HEK293 (cell line): ENCODE results near the gene SLC25A1.

ENCODE experiments used
- CTCF ChIA-PET: fragments of 350-600 bp; formaldehyde crosslinking; extraction: SDS; loops from one replicate; lab custom pipeline; 2021; ENCODE audit warnings: antibody characterized with exemption; lab: Yijun Ruan, JAX
- POLR2A ChIA-PET: fragments of 300-600 bp; formaldehyde crosslinking; extraction: SDS; loops from one replicate; lab custom pipeline; 2020; ENCODE audit warnings: antibody characterized with exemption, inconsistent platforms; lab: Yijun Ruan, JAX
- H3K27ac ChIP-seq: fragments of 200-500 bp; sonication (Bioruptor generic); 2 replicates; pipeline ENCODE4 v1.5.1; 2014; ENCODE audit warnings: low read depth, low read length, control low read depth, inconsistent platforms; ENCODE audit errors: extremely low read depth
- H3K36me3 ChIP-seq, 2 experiments: fragments of 200-500 bp in 1 of 2; sonication (Bioruptor generic) in 1 of 2; 1 replicate in 1 of 2; 2 replicates in 1 of 2; pipeline ENCODE4 v1.5.1; 2014 to 2017; ENCODE audit warnings: inconsistent platforms in 2 of 2, low read length in 2 of 2; ENCODE audit not compliant: control insufficient read depth in 2 of 2, insufficient read depth in 1 of 2
- H3K4me1 ChIP-seq: fragments of 200-500 bp; sonication (Bioruptor generic); 2 replicates; pipeline ENCODE4 v1.5.1; 2014; ENCODE audit warnings: mild to moderate bottlenecking, low read length, inconsistent platforms; ENCODE audit not compliant: control insufficient read depth, insufficient read depth
- H3K4me3 ChIP-seq: 2 replicates; pipeline ENCODE4 v1.5.1; 2011; ENCODE audit warnings: low read depth, mild to moderate bottlenecking, control low read depth, low read length, moderate library complexity
- H3K9me3 ChIP-seq: fragments of 200-500 bp; sonication (Bioruptor generic); 2 replicates; pipeline ENCODE4 v1.5.1; 2014; ENCODE audit warnings: low read depth, low read length, inconsistent platforms; ENCODE audit not compliant: control insufficient read depth, insufficient read depth
- BCL11A ChIP-seq: fragments of 450-650 bp; formaldehyde crosslinking; IDR thresholded peaks from 2 replicates; pipeline ENCODE4 v1.5.1; 2016; ENCODE audit warnings: low read depth, missing biosample characterization, missing genetic modification characterization
- FEZF1 ChIP-seq: fragments of 450-650 bp; formaldehyde crosslinking; IDR thresholded peaks from 2 replicates; pipeline ENCODE4 v1.5.1; 2016; ENCODE audit warnings: missing biosample characterization, missing genetic modification characterization
- GLIS1 ChIP-seq: fragments of 450-650 bp; formaldehyde crosslinking; IDR thresholded peaks from 2 replicates; pipeline ENCODE4 v1.5.1; 2016; ENCODE audit warnings: missing biosample characterization, missing genetic modification characterization
- GLIS2 ChIP-seq: fragments of 450-650 bp; formaldehyde crosslinking; IDR thresholded peaks from 2 replicates; pipeline ENCODE4 v1.5.1; 2016; ENCODE audit warnings: missing biosample characterization, missing genetic modification characterization
- KLF10 ChIP-seq: fragments of 450-650 bp; IDR thresholded peaks from 2 replicates; pipeline ENCODE4 v1.5.1; 2018; ENCODE audit warnings: missing biosample characterization, mild to moderate bottlenecking, missing genetic modification characterization
- MEIS1 ChIP-seq: sonication (generic); formaldehyde crosslinking; IDR thresholded peaks from 2 replicates; pipeline ENCODE4 v1.8.1; 2022; ENCODE audit warnings: missing genetic modification reagents, mild to moderate bottlenecking, borderline replicate concordance
- SCRT1 ChIP-seq: fragments of 450-650 bp; formaldehyde crosslinking; IDR thresholded peaks from 2 replicates; pipeline ENCODE4 v1.5.1; 2016; ENCODE audit warnings: missing biosample characterization, missing genetic modification characterization, borderline replicate concordance
- ZNF16 ChIP-seq: fragments of 450-650 bp; formaldehyde crosslinking; IDR thresholded peaks from 2 replicates; pipeline ENCODE4 v1.5.1; 2016; ENCODE audit warnings: low read depth, missing biosample characterization, missing genetic modification characterization
- ZNF174 ChIP-seq: fragments of 450-650 bp; formaldehyde crosslinking; IDR thresholded peaks from 2 replicates; pipeline ENCODE4 v1.5.0; 2017; ENCODE audit warnings: missing biosample characterization, mild to moderate bottlenecking, missing genetic modification characterization
- ZNF2 ChIP-seq: fragments of 450-650 bp; formaldehyde crosslinking; IDR thresholded peaks from 2 replicates; pipeline ENCODE4 v1.5.1; 2016; ENCODE audit warnings: missing biosample characterization, missing genetic modification characterization
- ZNF23 ChIP-seq: fragments of 450-650 bp; formaldehyde crosslinking; IDR thresholded peaks from 2 replicates; pipeline ENCODE4 v1.5.1; 2016; ENCODE audit warnings: missing biosample characterization, missing genetic modification characterization, borderline replicate concordance
- ZNF292 ChIP-seq: fragments of 450-650 bp; formaldehyde crosslinking; IDR thresholded peaks from 2 replicates; pipeline ENCODE4 v1.5.1; 2016; ENCODE audit warnings: low read depth, missing biosample characterization, missing genetic modification characterization, borderline replicate concordance
- ZNF37A ChIP-seq: fragments of 450-650 bp; IDR thresholded peaks from 2 replicates; pipeline ENCODE4 v1.5.1; 2018; ENCODE audit warnings: missing biosample characterization, missing genetic modification characterization
- ZNF423 ChIP-seq: fragments of 450-650 bp; formaldehyde crosslinking; IDR thresholded peaks from 2 replicates; pipeline ENCODE4 v1.5.1; 2016; ENCODE audit warnings: missing biosample characterization, missing genetic modification characterization
- ZNF548 ChIP-seq: fragments of 450-650 bp; formaldehyde crosslinking; IDR thresholded peaks from 2 replicates; pipeline ENCODE4 v1.5.1; 2016; ENCODE audit warnings: missing biosample characterization, missing genetic modification characterization
- ZNF600 ChIP-seq: fragments of 450-650 bp; formaldehyde crosslinking; IDR thresholded peaks from 2 replicates; pipeline ENCODE4 v1.5.1; 2016; ENCODE audit warnings: missing biosample characterization, missing genetic modification characterization
- ZNF629 ChIP-seq: fragments of 450-650 bp; formaldehyde crosslinking; IDR thresholded peaks from 2 replicates; pipeline ENCODE4 v1.5.1; 2017; ENCODE audit warnings: missing biosample characterization, missing genetic modification characterization
- ZNF654 ChIP-seq: fragments of 450-650 bp; formaldehyde crosslinking; IDR thresholded peaks from 2 replicates; pipeline ENCODE4 v1.5.1; 2016; ENCODE audit warnings: low read depth, missing biosample characterization, missing genetic modification characterization
- ZNF837 ChIP-seq: fragments of 450-650 bp; formaldehyde crosslinking; IDR thresholded peaks from 2 replicates; pipeline ENCODE4 v1.5.1; 2016; ENCODE audit warnings: missing biosample characterization, missing genetic modification characterization
- ZSCAN16 ChIP-seq: fragments of 450-650 bp; formaldehyde crosslinking; IDR thresholded peaks from 2 replicates; pipeline ENCODE4 v1.5.1; 2016; ENCODE audit warnings: missing biosample characterization, missing genetic modification characterization
- ZSCAN30 ChIP-seq: fragments of 450-650 bp; IDR thresholded peaks from 2 replicates; pipeline ENCODE4 v1.5.1; 2018; ENCODE audit warnings: missing biosample characterization, mild to moderate bottlenecking, missing genetic modification characterization, moderate library complexity
- TF ChIP-seq, protein P1 (sequence below): fragments of 450-650 bp; formaldehyde crosslinking; IDR thresholded peaks from 2 replicates; pipeline ENCODE4 v1.5.1; 2016; ENCODE audit warnings: missing biosample characterization, missing genetic modification characterization
- TF ChIP-seq, protein P2 (sequence below): fragments of 450-650 bp; IDR thresholded peaks from 2 replicates; pipeline ENCODE4 v1.5.1; 2018; ENCODE audit warnings: missing biosample characterization, mild to moderate bottlenecking, missing genetic modification characterization
- TF ChIP-seq, protein P3 (sequence below): sonication (generic); formaldehyde crosslinking; IDR thresholded peaks from 2 replicates; pipeline ENCODE4 v1.8.1; 2022; ENCODE audit warnings: mild to moderate bottlenecking, moderate library complexity, missing genetic modification reagents
- TF ChIP-seq, protein P4 (sequence below): fragments of 450-650 bp; formaldehyde crosslinking; IDR thresholded peaks from 2 replicates; pipeline ENCODE4 v1.5.1; 2016; ENCODE audit warnings: missing biosample characterization, missing genetic modification characterization
- TF ChIP-seq, protein P5 (sequence below): fragments of 450-650 bp; formaldehyde crosslinking; IDR thresholded peaks from 2 replicates; pipeline ENCODE4 v1.5.1; 2016; ENCODE audit warnings: missing biosample characterization, missing genetic modification characterization

Gene SLC25A1

DNA sequence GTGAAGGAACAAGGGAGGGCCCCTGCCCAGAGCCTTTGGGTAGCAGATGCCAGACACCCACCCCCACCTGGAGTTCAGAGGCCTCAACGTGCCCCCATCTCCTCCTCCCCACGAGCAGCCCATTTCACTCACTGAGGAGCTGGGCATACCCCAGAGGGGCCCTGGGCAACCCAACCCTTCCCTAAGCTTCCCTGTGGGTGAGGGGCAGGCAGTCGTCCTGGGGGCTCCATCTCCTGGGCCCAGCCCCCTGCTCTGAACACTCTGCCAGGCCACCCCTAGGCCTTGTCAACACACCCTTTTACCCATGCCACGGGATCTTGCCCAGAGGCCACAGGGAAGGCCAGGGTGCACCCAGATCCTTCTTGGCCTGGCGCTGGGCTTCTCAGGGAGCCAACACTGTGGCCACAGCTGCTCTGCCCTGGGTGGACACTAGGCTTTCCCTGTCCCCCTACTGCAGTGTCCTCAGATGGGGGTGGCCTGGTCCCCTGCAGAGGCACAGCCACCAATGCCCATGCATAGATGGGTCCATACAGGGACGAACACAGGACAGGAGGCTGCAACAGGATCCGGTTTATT lies 3.4 kb downstream of the SLC25A1 start (continued):
- TF ChIP-seq, protein P1, sequence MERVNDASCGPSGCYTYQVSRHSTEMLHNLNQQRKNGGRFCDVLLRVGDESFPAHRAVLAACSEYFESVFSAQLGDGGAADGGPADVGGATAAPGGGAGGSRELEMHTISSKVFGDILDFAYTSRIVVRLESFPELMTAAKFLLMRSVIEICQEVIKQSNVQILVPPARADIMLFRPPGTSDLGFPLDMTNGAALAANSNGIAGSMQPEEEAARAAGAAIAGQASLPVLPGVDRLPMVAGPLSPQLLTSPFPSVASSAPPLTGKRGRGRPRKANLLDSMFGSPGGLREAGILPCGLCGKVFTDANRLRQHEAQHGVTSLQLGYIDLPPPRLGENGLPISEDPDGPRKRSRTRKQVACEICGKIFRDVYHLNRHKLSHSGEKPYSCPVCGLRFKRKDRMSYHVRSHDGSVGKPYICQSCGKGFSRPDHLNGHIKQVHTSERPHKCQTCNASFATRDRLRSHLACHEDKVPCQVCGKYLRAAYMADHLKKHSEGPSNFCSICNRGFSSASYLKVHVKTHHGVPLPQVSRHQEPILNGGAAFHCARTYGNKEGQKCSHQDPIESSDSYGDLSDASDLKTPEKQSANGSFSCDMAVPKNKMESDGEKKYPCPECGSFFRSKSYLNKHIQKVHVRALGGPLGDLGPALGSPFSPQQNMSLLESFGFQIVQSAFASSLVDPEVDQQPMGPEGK, result 0 out of 2 replicates have a peak, but pooled peaks have one; percentile 50
- TF ChIP-seq ZNF837 (tag by site-specific recombination) (no peak), ZNF23 (tag by site-specific recombination) (no peak), GLIS2 (tag by site-specific recombination) (0 out of 2 replicates have a peak, but pooled peaks have one; percentile 5), MEIS1 (CRISPR knock-in tag) (no peak), ZNF16 (tag by site-specific recombination) (no peak), SCRT1 (no peak), ZSCAN16 (tag by site-specific recombination) (no peak), KLF10 (tag by site-specific recombination) (peak; percentile 7; the same call in 1 of the 2 replicates), ZNF37A (no peak), ZNF548 (tag by site-specific recombination) (no peak), BCL11A (tag by site-specific recombination) (no peak)
- TF ChIP-seq, protein P2, sequence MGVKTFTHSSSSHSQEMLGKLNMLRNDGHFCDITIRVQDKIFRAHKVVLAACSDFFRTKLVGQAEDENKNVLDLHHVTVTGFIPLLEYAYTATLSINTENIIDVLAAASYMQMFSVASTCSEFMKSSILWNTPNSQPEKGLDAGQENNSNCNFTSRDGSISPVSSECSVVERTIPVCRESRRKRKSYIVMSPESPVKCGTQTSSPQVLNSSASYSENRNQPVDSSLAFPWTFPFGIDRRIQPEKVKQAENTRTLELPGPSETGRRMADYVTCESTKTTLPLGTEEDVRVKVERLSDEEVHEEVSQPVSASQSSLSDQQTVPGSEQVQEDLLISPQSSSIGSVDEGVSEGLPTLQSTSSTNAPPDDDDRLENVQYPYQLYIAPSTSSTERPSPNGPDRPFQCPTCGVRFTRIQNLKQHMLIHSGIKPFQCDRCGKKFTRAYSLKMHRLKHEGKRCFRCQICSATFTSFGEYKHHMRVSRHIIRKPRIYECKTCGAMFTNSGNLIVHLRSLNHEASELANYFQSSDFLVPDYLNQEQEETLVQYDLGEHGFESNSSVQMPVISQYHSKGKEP, result no peak
- TF ChIP-seq, protein P3, sequence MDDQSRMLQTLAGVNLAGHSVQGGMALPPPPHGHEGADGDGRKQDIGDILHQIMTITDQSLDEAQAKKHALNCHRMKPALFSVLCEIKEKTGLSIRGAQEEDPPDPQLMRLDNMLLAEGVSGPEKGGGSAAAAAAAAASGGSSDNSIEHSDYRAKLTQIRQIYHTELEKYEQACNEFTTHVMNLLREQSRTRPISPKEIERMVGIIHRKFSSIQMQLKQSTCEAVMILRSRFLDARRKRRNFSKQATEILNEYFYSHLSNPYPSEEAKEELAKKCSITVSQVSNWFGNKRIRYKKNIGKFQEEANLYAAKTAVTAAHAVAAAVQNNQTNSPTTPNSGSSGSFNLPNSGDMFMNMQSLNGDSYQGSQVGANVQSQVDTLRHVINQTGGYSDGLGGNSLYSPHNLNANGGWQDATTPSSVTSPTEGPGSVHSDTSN, result peak; percentile 45; the same call in 1 of the 2 replicates

DNA sequence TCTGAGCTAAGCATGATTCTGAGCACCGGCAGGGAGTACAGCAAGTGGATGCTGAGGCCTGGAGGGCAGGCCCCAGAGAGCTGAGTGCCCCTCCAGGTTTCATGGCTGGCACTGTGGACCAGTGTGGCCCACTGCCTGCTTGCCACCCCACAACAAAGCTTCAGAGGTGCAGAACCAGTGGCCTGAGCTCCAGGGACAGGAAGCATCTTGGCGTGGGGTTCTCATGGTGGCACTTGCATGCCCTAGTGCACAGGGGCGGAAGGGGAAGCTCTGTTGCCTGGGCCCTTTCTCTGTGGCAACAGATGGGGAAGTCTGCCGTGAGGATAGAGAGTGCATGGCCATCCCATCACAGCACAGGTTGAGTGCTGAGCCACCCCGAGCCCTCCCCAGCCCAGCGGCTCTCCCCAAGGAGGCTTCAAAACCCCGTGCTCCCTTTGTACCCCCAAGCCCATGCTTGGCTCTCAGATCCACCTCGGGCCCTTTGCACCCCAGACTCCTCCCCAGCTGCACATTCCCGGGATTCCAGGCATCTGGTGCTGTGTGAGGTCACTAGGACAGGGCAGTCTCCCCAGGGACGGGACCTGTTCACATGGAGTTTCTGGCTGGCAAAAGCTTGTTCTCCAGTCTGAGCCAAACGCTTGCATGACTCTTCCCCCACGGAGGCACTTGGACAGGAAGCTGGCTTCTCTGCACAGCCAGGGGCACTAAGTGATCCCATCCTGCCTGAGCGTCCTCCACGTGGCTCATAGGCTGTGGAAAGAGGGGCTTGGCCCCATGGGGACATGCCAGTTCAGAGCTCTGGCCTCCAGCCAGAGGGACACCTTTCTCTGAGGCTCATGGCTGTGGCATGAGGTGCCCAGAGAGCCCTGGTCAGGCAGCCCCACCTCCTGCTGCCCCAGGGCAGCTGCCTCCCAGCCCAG lies 4.2 kb downstream of the SLC25A1 start:
- ChIA-PET CTCF (interaction anchor here (0.6 to 1.3 kb wide), 3 partner anchors 29 to 216 kb away, joined by 4 to 5 read pairs (median 5); partner anchors contain the start of gene ESS2), POLR2A (interaction anchor here (0.6 to 2.3 kb wide), 10 partner anchors 11 to 379 kb away, joined by 3 to 20 read pairs (median 4); partner anchors contain the start of genes CDC45, CLTCL1, ESS2 and HIRA)
- Histone ChIP-seq H3K4me3 (no peak overlapping the region), H3K4me1 (no peaks in the 10 kb centered on the region; the same call in 1 of the 2 replicates), H3K36me3 (peaks cover 0 to 46% of the 10 kb centered on the region in 2 experiments; a peak in 1 of 3 replicates), H3K9me3 (no peaks in the 10 kb centered on the region), H3K27ac (peak overlapping the region; percentile 19; the same call in 1 of the 2 replicates)
- no peak for TF ChIP-seq ZNF654
- TF ChIP-seq ZNF23 (tag by site-specific recombination), result no peak
- 0 out of 2 replicates have a peak, but pooled peaks have one; percentile 13 for TF ChIP-seq FEZF1
- TF ChIP-seq GLIS1 (tag by site-specific recombination), result peak; percentile 76
- TF ChIP-seq ZNF174 (tag by site-specific recombination), result no peak
- no peak for TF ChIP-seq ZNF600 (tag by site-specific recombination)
- TF ChIP-seq ZNF423, result no peak
- TF ChIP-seq ZNF292, result no peak
- TF ChIP-seq, protein P4, sequence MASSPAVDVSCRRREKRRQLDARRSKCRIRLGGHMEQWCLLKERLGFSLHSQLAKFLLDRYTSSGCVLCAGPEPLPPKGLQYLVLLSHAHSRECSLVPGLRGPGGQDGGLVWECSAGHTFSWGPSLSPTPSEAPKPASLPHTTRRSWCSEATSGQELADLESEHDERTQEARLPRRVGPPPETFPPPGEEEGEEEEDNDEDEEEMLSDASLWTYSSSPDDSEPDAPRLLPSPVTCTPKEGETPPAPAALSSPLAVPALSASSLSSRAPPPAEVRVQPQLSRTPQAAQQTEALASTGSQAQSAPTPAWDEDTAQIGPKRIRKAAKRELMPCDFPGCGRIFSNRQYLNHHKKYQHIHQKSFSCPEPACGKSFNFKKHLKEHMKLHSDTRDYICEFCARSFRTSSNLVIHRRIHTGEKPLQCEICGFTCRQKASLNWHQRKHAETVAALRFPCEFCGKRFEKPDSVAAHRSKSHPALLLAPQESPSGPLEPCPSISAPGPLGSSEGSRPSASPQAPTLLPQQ (tag by site-specific recombination), result 0 out of 2 replicates have a peak, but pooled peaks have one; percentile 15
- TF ChIP-seq ZSCAN30 (tag by site-specific recombination), result peak; percentile 9; the same call in 1 of the 2 replicates
- TF ChIP-seq, protein P5, sequence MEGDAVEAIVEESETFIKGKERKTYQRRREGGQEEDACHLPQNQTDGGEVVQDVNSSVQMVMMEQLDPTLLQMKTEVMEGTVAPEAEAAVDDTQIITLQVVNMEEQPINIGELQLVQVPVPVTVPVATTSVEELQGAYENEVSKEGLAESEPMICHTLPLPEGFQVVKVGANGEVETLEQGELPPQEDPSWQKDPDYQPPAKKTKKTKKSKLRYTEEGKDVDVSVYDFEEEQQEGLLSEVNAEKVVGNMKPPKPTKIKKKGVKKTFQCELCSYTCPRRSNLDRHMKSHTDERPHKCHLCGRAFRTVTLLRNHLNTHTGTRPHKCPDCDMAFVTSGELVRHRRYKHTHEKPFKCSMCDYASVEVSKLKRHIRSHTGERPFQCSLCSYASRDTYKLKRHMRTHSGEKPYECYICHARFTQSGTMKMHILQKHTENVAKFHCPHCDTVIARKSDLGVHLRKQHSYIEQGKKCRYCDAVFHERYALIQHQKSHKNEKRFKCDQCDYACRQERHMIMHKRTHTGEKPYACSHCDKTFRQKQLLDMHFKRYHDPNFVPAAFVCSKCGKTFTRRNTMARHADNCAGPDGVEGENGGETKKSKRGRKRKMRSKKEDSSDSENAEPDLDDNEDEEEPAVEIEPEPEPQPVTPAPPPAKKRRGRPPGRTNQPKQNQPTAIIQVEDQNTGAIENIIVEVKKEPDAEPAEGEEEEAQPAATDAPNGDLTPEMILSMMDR (tag by site-specific recombination), result no peak
- TF ChIP-seq ZNF2, result no peak
- peak; percentile 36; the same call in 1 of the 2 replicates for TF ChIP-seq ZNF629 (tag by site-specific recombination)
